ENCODE results near the gene ITGA7.

ITGA7 gene

DNA sequence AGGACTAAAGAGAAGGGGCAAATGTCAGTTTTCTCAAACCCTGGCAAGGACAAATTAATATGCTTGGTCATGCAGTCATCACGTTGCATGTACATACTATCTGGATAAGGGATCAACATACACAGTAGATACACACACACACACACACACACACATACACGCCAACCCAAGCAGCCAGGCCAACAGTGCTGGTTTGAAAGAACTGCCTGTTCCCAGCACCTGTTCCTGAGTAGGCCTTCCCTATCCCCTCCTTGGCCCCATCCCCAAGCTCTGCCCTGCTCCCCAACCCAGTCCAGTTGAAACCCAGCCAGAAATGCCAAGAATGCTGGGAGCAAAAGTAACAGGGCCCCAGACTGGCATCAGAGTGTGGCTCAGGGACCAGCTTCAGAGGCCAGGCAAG lies 4.4 kb downstream of the ITGA7 start:
- no peak overlapping the region for H3K27ac Mint-ChIP-seq
- no peak overlapping the region for H3K4me3 Mint-ChIP-seq
- H3K4me1 Mint-ChIP-seq (ENCODE audit: low read depth) = peaks cover 8% of the 10 kb centered on the region
- H3K36me3 Mint-ChIP-seq (ENCODE audit: low read depth) = no peaks in the 10 kb centered on the region
- H3K9me3 Mint-ChIP-seq = no peaks in the 10 kb centered on the region
- peaks cover 20% of the 10 kb centered on the region for H3K27me3 Mint-ChIP-seq

DNA sequence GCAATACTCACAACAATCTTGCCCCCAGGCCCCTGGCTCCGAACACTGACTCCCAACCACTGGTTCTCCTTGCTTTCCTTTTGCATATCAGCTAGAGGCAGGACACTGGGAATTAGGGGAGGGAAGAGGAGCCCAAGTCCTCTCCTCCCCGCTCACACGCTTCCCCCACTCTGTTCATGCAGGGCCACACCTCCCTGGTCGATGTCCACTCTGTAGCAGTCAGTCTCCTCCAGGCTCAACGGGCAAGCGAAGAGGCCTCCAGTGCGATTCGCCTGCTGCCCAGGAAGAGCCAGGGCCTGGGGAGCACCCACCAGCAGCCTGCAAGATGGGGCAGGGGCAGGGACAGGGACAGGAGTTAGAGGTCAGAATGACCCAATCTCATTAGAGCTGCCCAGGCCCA lies 4.8 kb downstream of the ITGA7 start:
- no peaks in the 10 kb centered on the region for H3K9me3 Mint-ChIP-seq
- H3K36me3 Mint-ChIP-seq (ENCODE audit: low read depth) = no peaks in the 10 kb centered on the region
- H3K27me3 Mint-ChIP-seq = peaks cover 17% of the 10 kb centered on the region
- no peak overlapping the region for H3K4me3 Mint-ChIP-seq
- no peak overlapping the region for H3K27ac Mint-ChIP-seq
- peaks cover 5% of the 10 kb centered on the region for H3K4me1 Mint-ChIP-seq (ENCODE audit: low read depth)

DNA sequence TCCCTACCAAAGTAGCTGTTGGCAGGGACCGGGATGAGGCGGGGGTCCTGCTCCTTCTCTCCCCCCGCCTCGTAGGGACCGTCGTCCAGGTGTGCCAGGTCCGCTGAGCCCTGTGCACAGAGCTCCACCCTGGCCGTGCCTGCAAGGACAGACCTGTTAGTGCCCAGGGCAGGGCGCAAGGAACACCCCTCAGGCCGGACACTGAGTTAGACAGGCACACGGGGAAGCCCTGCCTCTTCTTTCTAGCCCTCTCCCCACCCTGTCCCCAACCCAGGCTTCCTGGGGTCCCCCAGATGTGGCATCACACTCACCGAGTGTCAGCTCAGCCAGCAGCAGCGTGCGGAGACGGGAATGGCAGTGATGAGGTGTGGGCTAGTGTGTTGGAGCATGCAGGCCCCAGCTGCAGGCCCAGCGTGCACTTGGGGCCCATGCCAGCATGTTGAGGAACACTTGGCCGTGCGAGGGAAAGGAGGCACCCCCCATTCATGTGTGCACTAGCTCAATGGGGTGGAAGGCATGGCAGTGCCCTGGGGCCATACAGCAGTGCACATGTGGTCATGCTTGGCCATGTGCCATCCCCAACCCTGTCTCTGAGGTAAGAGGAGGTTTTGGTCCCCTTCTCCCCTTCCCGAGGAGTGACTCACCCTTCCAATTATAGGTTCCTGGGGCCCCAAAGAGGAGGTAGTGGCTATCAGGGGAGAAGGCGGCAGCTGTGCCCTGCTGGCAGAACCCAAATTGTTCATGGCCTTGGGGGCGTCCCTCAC lies 7.3 kb downstream of the ITGA7 start:
- Mint-ChIP-seq H3K9me3 (no peaks in the 10 kb centered on the region), H3K27ac (no peak overlapping the region), H3K36me3 (ENCODE audit: low read depth) (no peaks in the 10 kb centered on the region), H3K4me1 (ENCODE audit: low read depth) (no peaks in the 10 kb centered on the region), H3K4me3 (no peak overlapping the region), H3K27me3 (no peaks in the 10 kb centered on the region)

DNA sequence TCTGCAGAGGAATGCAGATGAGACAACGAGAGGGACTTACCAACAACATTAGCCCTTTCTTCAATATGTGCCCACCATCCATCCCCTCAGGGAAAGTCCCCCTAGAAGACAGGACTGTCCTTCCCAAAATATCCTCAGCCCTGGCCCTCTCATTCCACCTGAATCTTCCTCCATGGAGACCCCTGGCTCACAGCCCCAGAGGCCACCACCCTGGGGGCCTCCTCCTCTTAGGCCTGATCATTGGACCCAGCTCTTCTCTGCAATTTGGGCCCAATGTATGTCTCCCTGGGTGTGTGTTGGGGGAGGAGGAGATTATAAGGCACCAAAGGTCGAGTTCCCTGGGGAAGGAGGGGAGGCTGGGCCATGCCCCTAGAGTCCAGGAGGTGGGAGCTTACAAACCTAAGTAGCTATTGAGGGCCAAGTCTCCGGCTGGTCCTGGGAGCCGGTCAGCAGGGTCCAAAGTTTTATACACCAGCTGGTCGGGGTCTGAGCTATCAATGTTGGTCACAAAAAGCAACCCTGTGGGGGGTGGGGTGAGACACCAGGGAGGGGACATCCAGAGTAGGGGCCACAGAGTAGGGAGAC lies 8.1 kb downstream of the ITGA7 start:
- no peak overlapping the region for H3K27ac Mint-ChIP-seq
- no peaks in the 10 kb centered on the region for H3K27me3 Mint-ChIP-seq
- H3K4me1 Mint-ChIP-seq (ENCODE audit: low read depth) = no peaks in the 10 kb centered on the region
- no peak overlapping the region for H3K4me3 Mint-ChIP-seq
- no peaks in the 10 kb centered on the region for H3K9me3 Mint-ChIP-seq
- no peaks in the 10 kb centered on the region for H3K36me3 Mint-ChIP-seq (ENCODE audit: low read depth)

DNA sequence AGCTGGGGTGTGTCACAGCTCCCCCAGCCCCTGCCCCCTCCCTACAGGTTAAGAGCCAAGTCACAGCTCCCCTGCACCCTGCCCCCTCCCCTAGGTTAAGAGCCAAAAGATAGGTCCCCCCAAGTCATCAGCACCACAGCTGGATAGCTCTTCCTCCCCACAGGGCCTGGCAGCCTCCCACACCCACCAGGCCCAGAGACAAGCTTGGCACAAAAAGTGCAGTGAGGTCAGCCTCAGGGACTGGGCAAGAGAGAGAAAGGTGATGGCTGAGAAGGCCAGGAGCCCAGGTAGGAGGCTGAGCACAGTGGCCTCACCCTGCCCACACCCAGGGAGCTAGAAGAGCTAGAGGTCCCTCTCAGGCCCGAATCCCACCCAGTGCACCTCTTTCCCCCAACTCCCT lies 8.7 kb downstream of the ITGA7 start:
- Mint-ChIP-seq H3K4me3 (no peak overlapping the region), H3K9me3 (no peaks in the 10 kb centered on the region), H3K27ac (no peak overlapping the region), H3K27me3 (no peaks in the 10 kb centered on the region), H3K4me1 (ENCODE audit: low read depth) (no peaks in the 10 kb centered on the region), H3K36me3 (ENCODE audit: low read depth) (no peaks in the 10 kb centered on the region)

DNA sequence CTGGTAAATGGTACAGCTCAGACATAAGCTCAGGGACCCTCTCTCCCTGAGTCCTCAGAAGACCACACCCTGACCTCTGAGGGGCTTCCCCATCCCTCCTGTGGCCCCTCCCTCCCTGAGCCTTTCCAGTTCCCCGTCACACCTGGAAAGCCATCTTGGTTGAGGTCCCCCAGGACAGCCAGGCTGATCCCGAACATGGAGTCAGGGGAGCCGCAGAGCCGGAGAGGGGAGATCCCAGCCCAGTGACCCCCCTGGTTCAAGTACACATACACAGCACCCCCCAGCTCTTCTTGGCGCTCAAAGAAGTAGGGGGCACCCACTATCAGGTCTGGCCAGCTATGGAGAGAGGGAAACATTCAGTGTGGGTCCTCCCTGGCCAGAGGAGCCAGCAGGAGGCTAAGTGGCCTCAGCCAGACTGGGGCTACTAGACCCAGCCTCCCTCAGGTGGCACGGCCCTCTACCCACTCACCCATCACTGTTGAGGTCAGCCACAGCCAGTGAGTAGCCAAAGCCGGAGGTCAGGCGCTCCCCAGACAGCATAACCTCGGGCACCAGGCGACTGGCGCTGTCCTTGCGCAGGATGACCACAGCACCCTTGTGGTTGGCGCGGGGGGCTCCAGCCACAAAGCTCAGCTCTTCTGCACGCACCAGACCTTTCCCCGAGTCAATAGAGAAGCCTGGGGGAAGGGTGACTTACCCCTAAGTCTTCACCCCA lies 9.3 kb downstream of the ITGA7 start:
- Mint-ChIP-seq H3K36me3 (ENCODE audit: low read depth) (no peaks in the 10 kb centered on the region), H3K9me3 (no peaks in the 10 kb centered on the region), H3K27ac (no peak overlapping the region), H3K4me1 (ENCODE audit: low read depth) (no peaks in the 10 kb centered on the region), H3K27me3 (no peaks in the 10 kb centered on the region), H3K4me3 (no peak overlapping the region)

DNA sequence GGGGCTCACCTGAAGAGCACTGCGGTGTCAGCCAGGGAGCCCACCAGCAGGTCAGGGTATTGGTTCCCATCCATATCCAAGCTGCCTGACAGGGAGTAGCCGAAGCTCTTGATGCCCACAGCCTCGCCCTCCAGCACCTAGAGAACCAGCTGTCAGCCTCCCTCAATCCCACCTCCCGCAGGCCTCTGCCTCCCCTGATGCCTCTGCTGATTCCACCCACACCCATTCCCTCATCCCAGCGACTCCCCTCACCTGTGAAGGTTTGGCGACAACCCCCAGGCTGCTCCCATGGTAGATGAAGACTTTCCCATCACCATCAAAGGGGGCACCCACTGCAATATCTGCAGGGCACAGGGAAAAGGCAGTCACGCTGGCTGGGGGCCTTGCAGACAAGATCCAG lies 10.0 kb downstream of the ITGA7 start:
- H3K36me3 Mint-ChIP-seq (ENCODE audit: low read depth) = no peaks in the 10 kb centered on the region
- no peaks in the 10 kb centered on the region for H3K9me3 Mint-ChIP-seq
- H3K4me1 Mint-ChIP-seq (ENCODE audit: low read depth) = no peaks in the 10 kb centered on the region
- no peaks in the 10 kb centered on the region for H3K27me3 Mint-ChIP-seq
- H3K27ac Mint-ChIP-seq = no peak overlapping the region
- no peak overlapping the region for H3K4me3 Mint-ChIP-seq

DNA sequence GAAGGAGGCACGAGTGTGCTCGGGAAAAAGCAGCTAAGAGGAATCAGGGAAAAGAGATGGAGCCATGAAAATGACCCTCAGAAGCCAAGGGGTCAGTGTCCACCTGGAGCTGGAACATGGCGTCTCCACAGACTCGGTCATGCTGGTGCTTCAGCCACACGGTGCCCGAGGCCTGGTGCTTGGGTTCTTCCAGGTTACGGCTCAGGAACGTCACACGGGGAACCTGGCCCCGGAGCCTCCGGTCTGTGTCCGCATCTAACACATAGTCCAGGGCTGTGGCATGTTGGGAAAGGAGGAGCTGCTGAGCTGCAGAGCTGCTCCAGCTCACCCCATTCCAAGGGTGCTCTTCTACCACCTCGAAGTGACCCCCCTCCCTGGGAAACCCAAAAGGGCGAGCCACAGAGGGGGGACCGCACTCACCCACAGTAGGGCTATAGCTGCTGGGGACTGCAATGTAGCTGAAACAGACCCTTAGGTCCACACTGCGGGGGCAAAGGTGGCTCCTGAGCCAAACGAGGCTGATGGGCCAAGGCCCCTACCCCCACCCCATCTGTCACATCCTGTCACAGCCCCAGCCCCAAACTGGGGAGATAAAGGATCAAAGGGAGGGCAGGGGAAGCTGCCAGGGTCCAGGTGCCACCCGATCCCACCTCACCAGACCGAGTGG lies 10.8 kb downstream of the ITGA7 start:
- no peaks in the 10 kb centered on the region for H3K4me1 Mint-ChIP-seq (ENCODE audit: low read depth)
- no peaks in the 10 kb centered on the region for H3K36me3 Mint-ChIP-seq (ENCODE audit: low read depth)
- no peak overlapping the region for H3K27ac Mint-ChIP-seq
- no peaks in the 10 kb centered on the region for H3K27me3 Mint-ChIP-seq
- no peak overlapping the region for H3K4me3 Mint-ChIP-seq
- no peaks in the 10 kb centered on the region for H3K9me3 Mint-ChIP-seq

DNA sequence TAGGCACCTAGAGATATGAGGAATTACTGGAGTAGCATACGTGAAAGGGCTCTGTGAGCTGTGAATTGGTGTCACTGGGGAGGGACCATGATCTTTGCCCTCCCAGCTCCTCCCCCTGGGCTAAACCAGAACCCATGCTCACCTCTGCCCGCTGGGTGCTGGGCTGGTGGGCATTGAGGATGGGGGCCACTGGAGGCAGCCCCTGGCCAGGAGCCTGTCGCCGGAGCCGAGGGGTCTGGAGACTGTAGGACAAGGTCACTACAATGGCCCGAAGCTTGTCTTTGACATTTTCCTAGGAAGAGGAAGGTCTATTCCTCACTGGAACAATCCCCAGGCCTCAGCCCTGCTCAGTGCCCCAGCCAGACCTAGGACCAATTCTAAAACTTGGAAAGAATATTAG lies 11.6 kb downstream of the ITGA7 start:
- no peak overlapping the region for H3K27ac Mint-ChIP-seq
- H3K4me3 Mint-ChIP-seq = no peak overlapping the region
- H3K27me3 Mint-ChIP-seq = no peaks in the 10 kb centered on the region
- H3K9me3 Mint-ChIP-seq = no peaks in the 10 kb centered on the region
- H3K36me3 Mint-ChIP-seq (ENCODE audit: low read depth) = no peaks in the 10 kb centered on the region
- H3K4me1 Mint-ChIP-seq (ENCODE audit: low read depth) = no peaks in the 10 kb centered on the region

DNA sequence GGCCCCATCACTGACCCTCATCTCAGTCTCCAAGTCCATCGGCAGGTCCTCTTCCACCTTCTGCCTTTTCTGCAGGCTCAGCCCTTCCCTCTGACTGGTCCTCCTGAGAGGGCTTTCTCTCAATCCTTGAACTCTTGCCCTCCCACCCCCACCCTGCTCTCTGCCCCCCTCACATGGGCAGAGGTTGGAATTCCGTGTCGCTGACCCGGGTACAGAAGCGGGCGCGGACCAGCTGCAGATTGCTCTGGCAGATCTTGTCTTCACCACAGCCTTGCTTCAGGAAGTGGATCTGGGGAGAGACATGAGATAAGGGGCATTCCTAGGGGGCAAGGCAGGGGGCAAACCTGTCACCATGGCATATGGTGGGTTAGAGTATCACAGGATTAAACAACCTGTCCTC lies 12.4 kb downstream of the ITGA7 start:
- H3K36me3 Mint-ChIP-seq (ENCODE audit: low read depth) = no peaks in the 10 kb centered on the region
- H3K27me3 Mint-ChIP-seq = no peaks in the 10 kb centered on the region
- no peak overlapping the region for H3K27ac Mint-ChIP-seq
- no peaks in the 10 kb centered on the region for H3K9me3 Mint-ChIP-seq
- no peaks in the 10 kb centered on the region for H3K4me1 Mint-ChIP-seq (ENCODE audit: low read depth)
- H3K4me3 Mint-ChIP-seq = no peak overlapping the region

DNA sequence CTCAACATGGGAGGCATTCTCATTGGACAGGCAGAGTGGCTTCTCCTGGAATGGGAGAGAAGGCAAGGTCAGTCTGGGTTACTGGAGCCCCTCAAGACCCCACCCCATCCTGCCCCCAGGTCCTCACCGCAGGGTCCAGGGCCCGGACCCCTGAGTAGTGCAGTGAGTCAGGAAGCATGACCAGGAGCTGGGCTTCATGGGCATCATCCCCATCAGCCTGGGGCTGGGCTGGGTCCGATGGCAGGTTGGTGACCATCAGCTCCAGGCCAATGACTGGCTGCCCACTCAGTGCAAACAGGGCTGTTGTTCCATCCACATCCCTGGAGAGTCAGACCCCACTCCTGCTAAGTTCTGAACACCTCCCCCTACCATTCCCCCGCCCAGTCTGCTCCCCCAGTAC lies 13.1 kb downstream of the ITGA7 start:
- Mint-ChIP-seq H3K27ac (no peak overlapping the region), H3K9me3 (no peaks in the 10 kb centered on the region), H3K4me3 (no peak overlapping the region), H3K27me3 (no peaks in the 10 kb centered on the region), H3K36me3 (ENCODE audit: low read depth) (no peaks in the 10 kb centered on the region), H3K4me1 (ENCODE audit: low read depth) (no peaks in the 10 kb centered on the region)

DNA sequence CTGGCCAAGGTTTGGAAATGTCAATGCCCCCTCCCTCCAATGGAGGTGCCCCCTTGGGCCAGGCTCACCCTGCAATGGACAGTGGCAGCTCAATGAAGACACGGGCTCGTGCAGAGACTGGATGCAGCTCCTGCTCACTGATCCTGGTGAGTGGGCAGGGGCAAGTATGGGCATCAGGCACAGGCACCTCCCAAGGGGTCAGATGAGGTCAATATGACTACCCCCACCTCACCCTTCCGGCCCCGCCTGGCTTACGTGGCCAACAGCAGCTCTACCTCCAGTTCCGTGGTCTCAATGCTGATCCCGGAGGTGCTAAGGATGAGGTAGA lies 13.6 kb downstream of the ITGA7 start:
- Mint-ChIP-seq H3K4me3 (no peak overlapping the region), H3K27me3 (no peaks in the 10 kb centered on the region), H3K9me3 (no peaks in the 10 kb centered on the region), H3K36me3 (ENCODE audit: low read depth) (no peaks in the 10 kb centered on the region), H3K27ac (no peak overlapping the region), H3K4me1 (ENCODE audit: low read depth) (no peaks in the 10 kb centered on the region)

DNA sequence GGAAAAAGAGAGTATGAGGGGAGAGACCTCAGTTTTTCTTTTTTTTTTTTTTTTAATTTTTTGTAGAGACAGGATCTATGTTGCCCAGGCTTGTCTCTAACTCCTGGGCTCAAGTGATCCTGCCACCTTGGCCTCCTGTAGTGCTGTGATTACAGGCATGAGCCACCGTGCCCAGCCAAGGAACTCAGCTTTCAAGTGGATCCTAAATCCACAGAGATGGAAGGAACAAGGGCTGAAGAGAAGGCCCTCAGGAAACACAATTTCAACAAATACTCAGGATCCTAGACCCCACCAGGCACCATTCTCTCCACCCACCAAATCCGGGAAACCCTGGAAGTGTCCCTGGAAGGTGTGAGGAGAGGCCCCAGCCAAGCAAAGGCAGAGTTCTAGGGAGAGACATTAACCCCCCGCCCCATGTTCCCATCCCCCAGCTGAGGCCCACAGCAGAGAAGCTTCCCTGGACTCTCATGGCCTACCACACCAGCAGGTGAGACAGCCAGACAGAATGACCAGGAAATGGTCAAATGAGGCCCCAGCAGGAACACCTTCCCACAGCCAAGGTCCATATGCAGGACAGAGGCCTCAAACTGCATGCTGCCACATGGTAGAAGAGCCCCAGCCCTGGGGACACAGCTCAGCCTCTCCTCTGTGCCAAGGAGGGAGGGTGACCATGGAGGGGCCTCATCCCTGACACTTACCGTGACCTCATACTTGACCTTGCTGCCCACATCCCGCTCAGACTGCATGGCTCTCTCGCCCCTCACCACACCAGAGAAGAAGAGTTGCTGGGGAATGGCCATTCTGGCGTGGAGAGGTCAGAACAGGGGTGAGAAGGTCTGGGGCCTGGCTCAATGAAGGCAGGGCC lies 14.1 kb downstream of the ITGA7 start:
- H3K27me3 Mint-ChIP-seq = no peaks in the 10 kb centered on the region
- no peaks in the 10 kb centered on the region for H3K36me3 Mint-ChIP-seq (ENCODE audit: low read depth)
- H3K4me1 Mint-ChIP-seq (ENCODE audit: low read depth) = no peaks in the 10 kb centered on the region
- no peak overlapping the region for H3K4me3 Mint-ChIP-seq
- no peak overlapping the region for H3K27ac Mint-ChIP-seq
- H3K9me3 Mint-ChIP-seq = no peaks in the 10 kb centered on the region

DNA sequence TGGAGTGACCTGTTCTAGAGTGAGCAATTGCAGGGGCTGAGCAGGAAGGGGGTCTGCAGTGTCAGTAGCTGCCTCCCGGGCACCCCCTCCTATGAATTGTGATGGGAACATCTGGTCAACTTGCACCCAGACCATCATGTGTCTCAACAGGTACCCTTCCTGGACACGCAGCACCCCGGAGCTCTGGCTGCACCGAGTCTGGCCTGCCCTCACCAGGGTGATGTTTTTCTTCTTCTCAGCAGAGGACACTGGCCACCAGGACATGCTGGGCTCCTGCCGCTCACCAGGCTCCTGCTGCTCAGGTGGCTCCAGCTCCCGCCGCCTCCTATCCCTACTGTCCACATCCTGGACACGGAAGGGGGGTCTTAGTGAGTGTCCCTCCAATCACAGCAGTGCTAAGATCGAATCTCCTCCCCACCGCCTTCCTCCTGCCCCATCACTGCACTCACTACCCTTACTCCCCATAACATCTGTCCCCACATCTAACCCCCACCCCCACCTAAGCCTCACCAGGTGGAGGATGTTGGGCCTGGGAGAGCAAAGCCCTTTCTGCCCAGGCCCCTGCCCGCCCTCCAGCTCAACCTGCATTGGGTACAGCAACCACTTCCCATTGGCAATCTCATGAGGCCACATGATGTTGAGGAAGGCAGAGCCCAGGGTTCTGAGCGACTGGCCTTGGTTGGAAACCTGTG lies 14.9 kb downstream of the ITGA7 start:
- Mint-ChIP-seq H3K4me3 (no peak overlapping the region), H3K36me3 (ENCODE audit: low read depth) (no peaks in the 10 kb centered on the region), H3K4me1 (ENCODE audit: low read depth) (peaks cover 3% of the 10 kb centered on the region), H3K9me3 (no peaks in the 10 kb centered on the region), H3K27ac (no peak overlapping the region), H3K27me3 (no peaks in the 10 kb centered on the region)
